Muscle layer of colon (tissue), 2 donors: Measurements from ENCODE around the gene MYOC.
"Not testable (repeated sequence)": the region's sequence is repeated elsewhere in the genome, so short reads cannot be mapped to it uniquely, and the experiment has no call there.

ENCODE experiments used
- H3K27ac ChIP-seq: one replicate; pipeline ENCODE4 v1.7.0; 2013; ENCODE audit warnings: low read depth, mild to moderate bottlenecking, low read length, moderate library complexity
- H3K27me3 ChIP-seq, 2 donors: one replicate each; pipeline ENCODE4 v1.7.0; 2013; ENCODE audit warnings: low read length in 2 of 2, mild to moderate bottlenecking in 2 of 2; ENCODE audit not compliant: insufficient read depth in 2 of 2, control insufficient read depth in 1 of 2
- H3K36me3 ChIP-seq: one replicate; pipeline ENCODE4 v1.7.0; 2013; ENCODE audit warnings: mild to moderate bottlenecking, low read length; ENCODE audit not compliant: insufficient read depth
- H3K4me1 ChIP-seq: one replicate; pipeline ENCODE4 v1.7.0; 2013; ENCODE audit warnings: mild to moderate bottlenecking, low read length; ENCODE audit not compliant: insufficient read depth
- H3K4me3 ChIP-seq, 2 donors: one replicate each; pipeline ENCODE4 v1.7.0; 2013; ENCODE audit warnings: low read length in 2 of 2, low read depth in 1 of 2, mild to moderate bottlenecking in 1 of 2, moderate library complexity in 1 of 2
- H3K9ac ChIP-seq: one replicate; pipeline ENCODE4 v1.7.0; 2013; ENCODE audit warnings: low read length
- H3K9me3 ChIP-seq: one replicate; pipeline ENCODE4 v1.7.0; 2013; ENCODE audit warnings: mild to moderate bottlenecking, low read length
- donor health status: abdominal sarcoma.
- donor health status: Adenocarcinoma of cecum.

The MYOC gene

GRCh38 chr1:171664976-171665375 lies 12.5 kb upstream of the MYOC start:
- Histone ChIP-seq H3K27me3 (no peaks in the 10 kb centered on the region), H3K4me1 (peaks cover 25% of the 10 kb centered on the region), H3K27ac (no peak overlapping the region), H3K4me3 (no peak overlapping the region), H3K9ac (no peak overlapping the region), H3K9me3 (no peaks in the 10 kb centered on the region), H3K36me3 (no peaks in the 10 kb centered on the region)

GRCh38 chr1:171663854-171664575 lies 11.5 kb upstream of the MYOC start:
- Histone ChIP-seq H3K36me3 (no peaks in the 10 kb centered on the region), H3K4me3 (no peak overlapping the region), H3K27ac (no peak overlapping the region), H3K9me3 (no peaks in the 10 kb centered on the region), H3K9ac (no peak overlapping the region), H3K27me3 (no peaks in the 10 kb centered on the region), H3K4me1 (peaks cover 25% of the 10 kb centered on the region)

- Histone ChIP-seq H3K27me3 (no peaks in the 10 kb centered on the region), H3K4me3 (no peak overlapping the region), H3K9ac (no peak overlapping the region), H3K4me1 (peaks cover 25% of the 10 kb centered on the region), H3K36me3 (no peaks in the 10 kb centered on the region), H3K27ac (no peak overlapping the region), H3K9me3 (no peaks in the 10 kb centered on the region)
Measured at GRCh38 chr1:171663036-171663853, 10.8 kb upstream of the MYOC start.

GRCh38 chr1:171661076-171661650 lies 8.7 kb upstream of the MYOC start:
- Histone ChIP-seq H3K9me3 (no peaks in the 10 kb centered on the region), H3K27me3 (no peaks in the 10 kb centered on the region), H3K4me3 (no peak overlapping the region), H3K4me1 (peaks cover 16% of the 10 kb centered on the region), H3K9ac (no peak overlapping the region), H3K27ac (no peak overlapping the region), H3K36me3 (no peaks in the 10 kb centered on the region)

GRCh38 chr1:171656206-171656605 lies 3.7 kb upstream of the MYOC start:
- H3K27ac ChIP-seq: not testable (repeated sequence)

GRCh38 chr1:171655746-171656116 lies 3.2 kb upstream of the MYOC start:
- Histone ChIP-seq H3K4me3 (no peak overlapping the region), H3K27ac (no peak overlapping the region), H3K9me3 (no peaks in the 10 kb centered on the region), H3K4me1 (peaks cover 42% of the 10 kb centered on the region), H3K36me3 (no peaks in the 10 kb centered on the region), H3K27me3 (no peaks in the 10 kb centered on the region), H3K9ac (no peak overlapping the region)

More at GRCh38 chr1:171656206-171656605, 3.7 kb upstream of the MYOC start:
- H3K9me3 ChIP-seq, H3K9ac ChIP-seq, H3K36me3 ChIP-seq, H3K27me3 ChIP-seq, H3K4me3 ChIP-seq: not testable (repeated sequence)
- H3K4me1 ChIP-seq: peaks cover 42% of the 10 kb centered on the region

DNA sequence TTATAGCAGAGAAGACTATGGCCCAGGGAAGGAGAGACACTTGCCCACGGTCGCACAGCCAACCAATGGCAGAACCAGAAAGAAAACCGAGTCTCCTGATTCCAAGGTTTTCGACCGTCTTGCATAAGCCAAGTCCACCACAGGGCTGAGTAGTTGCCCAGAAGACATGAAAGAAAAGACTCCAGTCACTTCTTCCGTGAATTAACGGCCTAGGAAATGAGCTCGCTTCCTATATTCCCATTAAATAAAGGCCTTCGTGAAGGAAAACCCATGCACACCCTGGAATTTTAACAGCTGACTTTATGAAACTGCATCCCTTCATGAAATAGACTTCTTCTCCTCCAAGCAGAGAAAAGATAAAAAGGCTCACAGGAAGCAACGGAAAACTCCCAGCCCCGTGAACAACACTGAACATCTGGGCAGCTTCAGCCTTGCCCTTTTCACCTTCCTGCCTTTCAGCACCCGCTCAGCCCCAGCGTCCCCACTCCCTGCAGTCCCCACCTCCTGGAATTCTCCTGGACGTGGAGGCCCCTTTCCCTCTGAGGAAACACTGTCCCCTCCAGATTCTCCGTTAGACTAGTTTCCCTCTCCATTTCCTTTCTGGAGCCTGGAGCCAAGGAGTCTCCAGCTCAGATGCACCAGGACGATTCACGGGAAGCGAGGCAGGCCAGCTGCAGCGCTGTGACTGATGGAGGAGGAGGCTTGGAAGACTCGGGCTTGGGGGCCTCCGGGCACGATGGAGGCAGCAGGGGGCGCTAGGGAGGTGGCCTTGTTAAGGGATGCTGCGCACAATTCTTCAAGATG lies 2.7 kb upstream of the MYOC start:
- H3K4me1 ChIP-seq: peaks cover 42% of the 10 kb centered on the region
- H3K27me3 ChIP-seq: no peaks in the 10 kb centered on the region
- peak overlapping the region; percentile 59 for H3K27ac ChIP-seq
- peak overlapping the region in 1 of 2 donors; percentile 5 for H3K4me3 ChIP-seq
- no peak overlapping the region for H3K9ac ChIP-seq
- H3K9me3 ChIP-seq: no peaks in the 10 kb centered on the region
- no peaks in the 10 kb centered on the region for H3K36me3 ChIP-seq

DNA sequence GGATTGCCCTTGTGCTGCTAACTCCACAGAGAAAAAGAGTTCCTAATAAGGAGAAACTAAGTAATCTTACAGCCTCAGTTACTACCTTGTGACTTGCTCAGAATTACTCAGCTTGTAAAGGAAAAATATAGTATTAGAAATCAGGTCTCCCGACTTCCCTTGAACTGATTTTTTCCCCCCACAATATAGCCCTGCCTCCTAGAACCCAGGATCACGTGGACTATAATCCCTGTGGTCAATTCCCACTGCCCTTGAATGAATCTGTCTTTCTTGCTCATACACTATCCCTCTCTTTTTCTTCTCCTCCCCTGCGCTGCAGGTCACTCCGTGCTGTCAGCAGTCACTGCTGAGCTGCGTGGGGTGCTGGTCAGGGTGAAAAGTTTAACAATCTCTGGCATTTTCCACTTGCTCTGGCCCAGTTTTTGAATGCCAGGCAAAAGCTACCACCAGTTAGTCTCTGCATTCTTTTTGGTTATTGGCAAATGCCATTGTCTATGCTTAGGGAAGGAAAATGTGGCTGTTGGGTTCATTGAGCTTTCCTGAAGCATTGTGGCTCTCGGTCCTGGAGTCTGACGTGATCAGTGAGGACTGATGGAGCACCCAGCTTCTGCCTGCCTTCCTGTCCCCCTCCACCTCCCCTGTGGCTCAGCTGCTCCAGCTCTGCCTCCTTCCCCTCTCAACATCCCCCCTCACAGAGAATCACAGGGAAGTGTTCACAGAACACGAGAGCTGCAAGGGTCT lies 1.9 kb upstream of the MYOC start:
- Histone ChIP-seq H3K36me3 (no peaks in the 10 kb centered on the region), H3K4me1 (peaks cover 42% of the 10 kb centered on the region), H3K9ac (no peak overlapping the region), H3K4me3 (peak overlapping the region in 1 of 2 donors; percentile 5), H3K9me3 (no peaks in the 10 kb centered on the region), H3K27ac (peak overlapping the region; percentile 59), H3K27me3 (no peaks in the 10 kb centered on the region)

DNA sequence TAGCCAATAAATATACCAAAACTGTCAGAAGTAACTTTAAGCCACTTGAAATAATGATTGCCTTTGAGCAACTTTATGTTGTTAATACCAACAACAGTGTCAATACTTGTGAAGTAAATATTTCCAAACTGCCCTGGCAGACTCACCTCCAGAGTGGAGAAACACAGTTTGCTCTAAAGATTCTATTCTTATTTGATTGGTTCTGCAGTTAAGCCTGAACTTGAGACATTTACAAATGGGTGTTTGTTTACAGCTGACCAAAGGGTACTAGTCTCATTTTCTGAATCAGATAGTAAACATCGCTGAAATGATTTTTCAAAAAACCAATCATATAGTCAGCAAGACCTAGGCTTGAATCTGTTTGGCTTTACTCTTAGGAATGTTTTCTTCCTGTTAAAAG lies 1.3 kb upstream of the MYOC start:
- Histone ChIP-seq H3K9ac (no peak overlapping the region), H3K27ac (peak overlapping the region; percentile 59), H3K36me3 (no peaks in the 10 kb centered on the region), H3K9me3 (no peaks in the 10 kb centered on the region), H3K4me3 (no peak overlapping the region), H3K4me1 (peaks cover 42% of the 10 kb centered on the region), H3K27me3 (no peaks in the 10 kb centered on the region)

- Histone ChIP-seq H3K9me3 (no peaks in the 10 kb centered on the region), H3K27ac (peak overlapping the region; percentile 23), H3K9ac (no peak overlapping the region), H3K36me3 (no peaks in the 10 kb centered on the region), H3K27me3 (no peaks in the 10 kb centered on the region), H3K4me1 (peaks cover 16% of the 10 kb centered on the region), H3K4me3 (no peak overlapping the region)
Measured at GRCh38 chr1:171646249-171646560, 6.3 kb downstream of the MYOC start.
